CMK (cell line): ENCODE data around the gene GCNT4.

Experiments used
- DNase-seq: peaks from one replicate; pipeline ENCODE4 v3.0.0-alpha.2; 2010; ENCODE audit warnings: low read depth

The GCNT4 gene

DNA sequence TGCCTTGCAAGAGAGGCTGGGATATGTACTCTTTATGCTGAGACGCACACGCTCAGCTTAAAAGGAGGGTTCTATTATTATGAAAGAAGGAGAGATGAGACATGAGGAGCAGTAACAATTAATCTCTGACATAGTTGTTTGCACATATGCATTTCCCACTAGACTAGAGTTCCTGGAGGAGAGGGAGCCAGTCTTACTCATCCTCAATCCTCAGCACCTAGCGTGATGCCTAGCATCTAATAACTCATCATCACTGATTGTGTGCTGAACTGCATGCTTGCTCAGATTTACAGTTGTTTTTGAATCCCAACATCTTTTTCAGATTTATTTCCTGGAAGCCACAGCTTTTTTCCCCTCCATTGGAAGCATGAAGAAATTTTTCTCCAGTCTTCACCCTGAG, 35.5 kb downstream of the GCNT4 start:
- no peak for DNase-seq

DNA sequence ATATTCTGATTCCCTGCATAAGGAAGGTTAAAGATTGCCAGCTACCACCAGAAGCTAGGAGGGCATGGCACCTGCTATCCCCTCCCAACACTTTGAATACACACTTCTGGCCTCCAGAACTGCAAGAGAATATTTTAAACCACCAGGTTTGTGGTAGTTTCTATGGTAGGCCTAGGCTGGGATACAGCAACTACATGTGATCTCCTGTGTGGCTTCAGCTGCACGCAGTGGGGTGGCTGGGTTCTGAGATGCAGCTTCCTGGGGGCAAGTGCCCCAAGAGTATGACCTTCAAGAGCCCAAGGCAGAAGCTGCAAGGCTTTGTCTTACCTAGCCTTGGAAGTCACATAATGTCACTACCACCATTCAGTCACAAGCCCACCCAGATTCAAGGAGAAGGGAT, 39.6 kb downstream of the GCNT4 start:
- DNase-seq, result no peak

DNA sequence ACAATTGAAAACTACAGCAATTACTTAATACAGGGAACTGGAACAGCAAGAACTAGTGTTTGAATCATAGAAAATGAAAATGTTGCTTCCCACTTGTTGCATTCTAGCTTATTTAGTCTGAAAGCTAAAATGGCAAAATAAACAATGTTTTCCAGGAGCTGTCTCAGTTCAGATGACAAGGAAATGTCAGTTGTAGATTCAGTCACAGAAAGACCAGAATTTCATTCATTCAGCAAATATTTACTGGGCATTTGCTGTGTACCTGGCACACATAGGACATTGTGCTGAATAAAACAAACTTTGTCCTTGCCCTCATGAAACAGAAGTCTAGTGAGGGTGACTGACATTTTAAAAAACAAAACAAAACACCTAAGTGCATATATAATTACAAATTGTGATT, 41.5 kb downstream of the GCNT4 start:
- no peak for DNase-seq

DNA sequence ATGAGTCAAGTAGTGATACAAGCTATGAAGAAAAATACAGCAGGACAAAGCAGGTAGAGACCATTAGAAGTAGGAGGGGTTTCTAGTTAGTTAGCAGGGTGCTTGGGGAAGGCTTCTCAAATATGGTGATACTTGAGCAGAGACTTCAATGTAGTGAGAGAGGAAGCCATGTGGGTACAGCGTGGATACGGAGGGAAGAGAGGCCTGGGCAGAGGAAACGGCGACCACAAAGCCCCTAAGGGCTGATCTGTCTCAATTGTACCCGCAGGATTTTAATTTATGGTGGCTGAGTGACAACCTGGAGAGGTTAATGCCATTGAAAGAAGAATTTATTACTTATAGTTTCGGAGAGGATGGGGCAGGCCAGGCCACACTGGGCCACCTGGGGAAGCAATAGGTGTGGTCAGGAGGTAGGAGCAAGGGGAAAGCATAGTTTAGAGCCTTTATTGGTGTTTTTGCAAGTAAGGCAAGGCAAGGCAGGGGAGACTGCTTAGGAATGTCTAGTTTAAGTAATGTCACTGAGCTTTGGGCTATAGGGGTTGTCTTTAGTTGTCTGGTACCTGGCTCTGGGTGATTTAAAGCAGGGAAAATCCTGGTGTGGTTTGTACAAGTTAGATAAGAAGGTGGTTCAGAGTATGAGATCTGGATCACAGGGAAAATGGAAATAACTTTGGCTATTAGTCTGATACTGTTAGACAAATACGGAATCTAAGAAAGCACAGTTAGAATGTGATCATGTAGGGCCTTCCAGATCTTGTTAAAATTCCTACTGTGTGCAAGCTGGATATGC, 42.6 kb downstream of the GCNT4 start:
- no peak for DNase-seq

DNA sequence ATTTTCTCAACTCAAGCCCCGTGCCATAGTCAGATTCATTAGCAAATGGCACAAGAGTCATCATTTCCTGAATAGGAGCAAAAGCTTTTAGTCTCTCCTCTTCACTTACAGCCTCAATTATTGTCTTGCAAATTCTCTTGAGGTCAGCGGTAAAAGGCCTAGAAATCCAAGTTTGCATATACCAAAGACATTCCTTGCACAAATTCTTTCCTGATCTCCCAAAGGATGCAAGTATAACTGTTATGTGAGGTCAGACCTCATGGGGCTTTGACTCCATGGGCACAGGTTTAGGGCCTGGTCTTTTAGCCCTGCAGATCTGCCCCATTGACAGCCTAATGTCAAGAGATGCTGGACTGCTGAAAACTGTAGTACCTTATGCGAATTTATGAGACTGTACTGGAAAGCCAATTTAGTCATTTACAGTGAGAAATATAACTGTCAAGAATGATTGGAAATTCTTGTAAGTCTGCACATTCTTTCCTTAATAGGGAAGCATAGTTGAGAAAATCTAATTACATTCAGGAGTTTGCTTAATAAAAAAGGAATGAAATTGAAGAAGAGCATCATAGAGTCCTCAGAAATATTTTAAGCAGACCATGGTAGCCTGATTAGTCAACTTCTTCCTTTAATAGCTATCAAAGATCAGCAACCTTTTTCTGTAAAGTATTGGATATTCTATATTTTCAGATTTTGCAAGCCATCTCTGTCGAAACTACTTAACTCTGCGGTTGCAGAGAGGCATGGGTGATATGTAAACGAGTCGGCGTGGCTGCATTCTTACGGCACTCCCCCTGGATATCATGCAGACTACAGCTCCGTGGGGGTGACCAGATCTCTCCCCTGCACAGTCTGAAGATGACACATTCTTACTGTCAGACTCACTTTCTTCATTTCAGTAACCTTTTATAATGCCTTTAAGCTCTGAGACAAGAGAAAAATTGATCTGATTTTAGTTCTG, 45.2 kb downstream of the GCNT4 start:
- DNase-seq, result no peak

DNA sequence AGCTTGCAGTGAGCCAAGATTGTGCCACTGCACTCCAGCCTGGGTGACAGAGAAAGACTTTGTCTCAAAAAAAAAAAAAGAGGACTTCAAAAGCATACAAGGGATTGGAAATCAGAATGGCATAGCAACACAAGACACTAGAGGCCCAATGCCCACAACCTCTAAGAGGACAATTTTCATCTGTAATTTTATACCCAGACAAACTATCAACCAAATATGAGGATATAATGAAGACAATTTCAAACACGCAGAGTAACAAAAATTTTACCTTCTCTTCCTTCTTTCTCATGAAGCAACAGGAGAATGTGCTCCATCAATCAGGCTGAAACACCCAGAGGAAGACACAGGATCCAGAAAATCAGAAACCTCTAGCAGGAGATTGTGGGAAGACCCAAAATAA, 46.8 kb downstream of the GCNT4 start:
- no peak for DNase-seq
